ENCODE measurements around the gene SLC8A1.
"Not testable (repeated sequence)": the region's sequence is repeated elsewhere in the genome, so short reads cannot be mapped to it uniquely, and the experiment has no call there.

SLC8A1 gene

DNA sequence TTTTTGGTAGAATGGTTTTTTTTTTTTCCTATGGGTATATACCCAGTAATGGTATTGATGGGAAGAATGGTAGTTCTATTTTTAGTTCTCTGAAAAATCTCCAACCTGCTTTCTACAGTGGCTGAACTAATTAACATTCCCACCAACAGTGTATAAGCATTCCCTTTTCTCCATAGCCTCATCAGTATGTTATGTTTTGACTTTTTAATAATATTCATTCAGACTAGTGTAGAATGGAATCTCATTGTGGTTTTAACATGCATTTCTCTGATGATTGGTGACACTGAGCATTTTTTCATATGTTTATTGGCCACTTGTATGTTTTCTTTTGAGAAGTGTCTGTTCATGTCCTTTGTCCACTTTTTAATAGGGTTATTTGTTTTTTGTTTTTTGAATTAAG lies 378.6 kb downstream of the SLC8A1 start:
- not testable (repeated sequence) for FAIRE-seq; DNase-seq (ENCODE audit: low spot score)

DNA sequence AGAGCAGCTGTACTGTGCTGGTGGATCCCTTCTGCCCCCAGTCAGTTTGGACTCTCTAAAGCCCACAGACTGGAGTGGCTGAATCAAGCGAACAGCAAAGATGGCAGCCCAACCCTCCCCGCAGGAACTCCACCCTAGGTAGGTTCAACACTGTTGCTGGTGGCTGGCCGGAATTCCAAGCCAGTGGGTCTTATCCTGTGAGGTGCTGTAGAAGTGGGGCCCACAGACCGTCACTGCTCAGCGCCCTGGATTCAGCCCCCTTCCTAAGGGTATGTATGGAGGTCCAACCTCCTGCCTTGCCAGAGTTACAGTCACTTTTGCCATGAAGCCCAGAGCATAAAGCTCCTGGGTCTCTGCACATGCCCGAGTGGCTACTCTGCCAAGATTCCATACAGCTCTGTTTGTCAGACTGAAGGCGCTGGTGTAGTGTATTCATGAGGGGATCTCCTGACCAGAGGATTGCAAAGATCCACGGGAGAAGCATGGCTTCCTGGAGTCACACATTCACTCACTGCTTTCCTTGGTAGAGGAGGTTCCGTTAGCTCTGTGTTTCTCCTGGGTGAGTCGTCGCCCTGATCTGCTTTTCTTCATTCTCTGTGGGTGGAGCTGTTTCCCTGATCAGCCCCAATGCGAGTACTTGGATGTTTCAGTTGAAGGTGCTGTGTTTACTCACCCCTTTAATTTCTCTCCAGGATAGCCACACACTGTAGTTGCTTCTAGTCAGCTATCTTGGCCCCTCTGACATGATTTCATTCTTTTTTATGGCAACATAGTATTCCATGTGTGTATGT lies 379.3 kb downstream of the SLC8A1 start:
- DNase-seq (ENCODE audit: low spot score) (no peak), FAIRE-seq (no peak)

DNA sequence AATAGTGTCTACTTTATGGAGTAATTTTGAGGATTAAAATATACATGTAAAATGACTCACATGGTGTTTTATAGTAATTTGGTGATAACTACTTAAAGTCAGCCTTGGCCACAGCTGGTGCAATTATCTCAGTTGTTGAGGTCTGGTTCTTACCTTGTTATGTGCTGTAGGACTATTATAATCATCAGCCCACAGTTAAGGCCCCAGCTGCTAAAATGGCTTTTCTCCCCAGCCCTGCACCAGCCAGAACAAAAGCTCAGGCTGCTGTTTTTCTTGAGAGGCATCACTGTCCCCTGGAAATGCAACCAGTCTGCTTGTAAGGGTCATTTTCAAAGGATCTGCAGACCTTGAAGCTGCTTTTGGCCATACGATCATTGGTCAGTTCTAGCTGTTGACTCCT lies 389.5 kb downstream of the SLC8A1 start:
- FAIRE-seq (no peak), DNase-seq (ENCODE audit: low spot score) (no peak)

DNA sequence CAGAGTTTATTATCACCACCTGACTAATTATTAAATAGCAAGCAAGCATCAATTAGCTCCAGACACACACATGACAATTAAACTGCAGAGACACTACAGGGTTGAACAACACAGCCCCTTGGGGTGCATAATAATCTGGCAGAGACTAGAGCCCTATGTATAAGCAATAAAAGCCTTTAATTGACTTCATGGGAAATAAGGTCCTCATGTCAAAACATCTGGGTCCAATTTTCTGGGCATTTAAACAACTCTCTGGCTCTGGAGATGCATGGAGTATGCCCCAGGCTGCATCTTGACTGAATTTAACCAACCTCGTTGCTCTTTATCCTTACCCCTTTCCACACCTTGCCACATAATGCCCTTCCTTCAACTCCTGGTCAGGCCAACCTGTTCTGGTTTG lies 402.1 kb downstream of the SLC8A1 start:
- no peak for DNase-seq (ENCODE audit: low spot score)

DNA sequence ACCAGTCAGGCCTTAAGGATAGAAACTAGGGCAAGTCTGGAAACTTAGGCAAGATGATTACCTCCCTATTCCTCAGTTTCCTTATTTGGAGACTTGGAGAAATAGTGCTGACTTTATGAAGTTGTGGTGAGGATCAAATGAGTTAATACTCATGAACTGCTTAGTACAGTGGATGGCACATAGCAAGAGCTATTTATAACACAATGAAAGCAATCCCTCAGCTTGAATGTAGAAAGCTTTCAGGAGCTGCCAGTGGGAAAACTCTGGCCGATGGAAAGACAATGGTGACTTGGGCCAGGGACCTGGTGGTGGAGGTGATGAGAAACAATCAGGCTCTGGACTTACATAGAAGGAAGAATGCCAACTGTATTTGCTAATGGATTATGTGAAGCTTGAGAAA lies 403.4 kb downstream of the SLC8A1 start:
- FAIRE-seq (no peak), DNase-seq (ENCODE audit: low spot score) (no peak)

More for the DNA sequence above, 402.1 kb downstream of the SLC8A1 start:
- FAIRE-seq: no peak

DNA sequence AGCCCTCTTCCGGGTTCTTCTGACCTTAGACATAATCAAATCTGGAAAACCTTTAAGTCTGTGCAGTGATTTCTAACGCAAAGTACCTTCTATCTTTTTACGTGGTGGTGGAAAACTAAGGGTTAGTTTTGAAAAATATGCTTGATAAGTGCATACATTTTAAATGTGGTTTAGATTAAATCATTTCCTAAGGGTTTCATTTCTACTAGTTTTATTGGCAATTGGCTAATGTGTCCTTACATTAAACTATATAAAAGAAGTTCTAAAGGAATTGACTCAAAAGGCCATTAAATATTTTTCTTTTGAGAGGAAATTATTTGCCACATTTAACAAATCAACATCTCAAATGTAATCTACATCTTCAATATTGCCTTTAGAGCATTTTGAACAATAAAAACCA lies 404.5 kb downstream of the SLC8A1 start:
- no peak for DNase-seq (ENCODE audit: low spot score)
- no peak for FAIRE-seq
